Measurements from ENCODE around the gene EFEMP1. TPM values are rescaled to one million over a fixed set of nuclear protein-coding genes. Genes with fewer than 3 reads are reported as not detected.
A peak's percentile ranks its signal among the peaks of the same experiment; 100 is the strongest.

Gene EFEMP1
- total RNA-seq, 1 donor from 2014 or later = 219 TPM

GRCh38 chr2:55874338-55874737 lies 49.2 kb downstream of the EFEMP1 start:
- intact Hi-C loops (cut with DNase I) = no loop called here
- H3K27me3 ChIP-seq (ENCODE audit: low read depth) = no peaks in the 10 kb centered on the region
- ATAC-seq (no peak), DNase-seq (no peak)
- peaks cover 22% of the 10 kb centered on the region for H3K36me3 ChIP-seq
- peaks cover 9% of the 10 kb centered on the region for H3K4me1 ChIP-seq
- no peak overlapping the region for H3K4me3 ChIP-seq
- TF ChIP-seq CTCF (IDR thresholded peaks at IDR 0.05) = no peak
- no peaks in the 10 kb centered on the region for H3K9me3 ChIP-seq
- no peak overlapping the region for H3K27ac ChIP-seq

- intact Hi-C loops (cut with DNase I) = no loop called here
- Histone ChIP-seq H3K4me1 (peaks cover 9% of the 10 kb centered on the region), H3K27me3 (ENCODE audit: low read depth) (no peaks in the 10 kb centered on the region), H3K9me3 (no peaks in the 10 kb centered on the region), H3K4me3 (no peak overlapping the region), H3K27ac (no peak overlapping the region), H3K36me3 (peaks cover 15% of the 10 kb centered on the region)
- DNase-seq = no peak
- peak; percentile 73 for ATAC-seq
- TF ChIP-seq CTCF (IDR thresholded peaks at IDR 0.05) = no peak
Measured at GRCh38 chr2:55871637-55872036, 51.9 kb downstream of the EFEMP1 start.

- Histone ChIP-seq H3K36me3 (peaks cover 15% of the 10 kb centered on the region), H3K27me3 (ENCODE audit: low read depth) (no peaks in the 10 kb centered on the region), H3K27ac (no peak overlapping the region), H3K4me1 (peaks cover 9% of the 10 kb centered on the region), H3K9me3 (no peaks in the 10 kb centered on the region), H3K4me3 (no peak overlapping the region)
- DNase-seq = no peak
- ATAC-seq = no peak
- no peak for TF ChIP-seq CTCF (IDR thresholded peaks at IDR 0.05)
- intact Hi-C loops (cut with DNase I) = no loop called here
Measured at GRCh38 chr2:55869637-55870325, 53.8 kb downstream of the EFEMP1 start.

GRCh38 chr2:55865096-55865835 lies 58.3 kb downstream of the EFEMP1 start:
- TF ChIP-seq CTCF (IDR thresholded peaks at IDR 0.05) = no peak
- Histone ChIP-seq H3K27ac (peak overlapping the region; percentile 19), H3K4me1 (peaks cover 27% of the 10 kb centered on the region), H3K36me3 (peaks cover 1% of the 10 kb centered on the region), H3K27me3 (ENCODE audit: low read depth) (no peaks in the 10 kb centered on the region), H3K9me3 (no peaks in the 10 kb centered on the region), H3K4me3 (no peak overlapping the region)
- ATAC-seq (peak in 1 of 2 donors; percentile 30), DNase-seq (no peak)
- intact Hi-C loops (cut with DNase I) = no loop called here

- DNase-seq (no peak), ATAC-seq (no peak)
- Histone ChIP-seq H3K27me3 (ENCODE audit: low read depth) (no peaks in the 10 kb centered on the region), H3K4me1 (peaks cover 27% of the 10 kb centered on the region), H3K27ac (peak overlapping the region; percentile 19), H3K36me3 (no peaks in the 10 kb centered on the region), H3K9me3 (no peaks in the 10 kb centered on the region), H3K4me3 (no peak overlapping the region)
- intact Hi-C loops (cut with DNase I) = no loop called here
- TF ChIP-seq CTCF (IDR thresholded peaks at IDR 0.05) = no peak
Measured at GRCh38 chr2:55864351-55865084, 59.1 kb downstream of the EFEMP1 start.

Data from lower lobe of right lung (tissue), 2 donors.